HFF-Myc (cell line): ENCODE data around the gene RNF115.
A peak's percentile ranks its signal among the peaks of the same experiment; 100 is the strongest.
"Not testable (repeated sequence)": the region's sequence is repeated elsewhere in the genome, so short reads cannot be mapped to it uniquely, and the experiment has no call there.

Source experiments
- DNase-seq: peaks from one replicate; pipeline ENCODE4 v3.0.0-alpha.2; 2011; ENCODE audit warnings: low read depth; ENCODE audit errors: extremely low read depth
- H3K4me3 ChIP-seq: replicated peaks from 2 replicates; pipeline ENCODE4 v1.5.1; 2011; ENCODE audit warnings: low read depth, mild to moderate bottlenecking, control low read depth, low read length
- CTCF ChIP-seq: IDR thresholded peaks from 2 replicates; pipeline ENCODE4 v1.5.1; 2012; ENCODE audit warnings: mild to moderate bottlenecking, low read depth, low read length, control low read depth; ENCODE audit errors: missing control alignments

The RNF115 gene

GRCh38 chr1:145826030-145826429 lies 2.1 kb upstream of the RNF115 start:
- H3K4me3 ChIP-seq = no peak overlapping the region; the same call in 1 of the 2 replicates
- no peak for TF ChIP-seq CTCF
- DNase-seq = no peak

- TF ChIP-seq CTCF = no peak
- peak overlapping the region; percentile 98 for H3K4me3 ChIP-seq
- DNase-seq = no peak
Observed at GRCh38 chr1:145824499-145824842, 576 bp upstream of the RNF115 start.

GRCh38 chr1:145822779-145823331 lies 1.0 kb downstream of the RNF115 start:
- DNase-seq = not testable (repeated sequence)
- H3K4me3 ChIP-seq = 0 out of 2 replicates have a peak overlapping the region, but pooled peaks have one; percentile 22

GRCh38 chr1:145818095-145818494 lies 5.8 kb downstream of the RNF115 start:
- DNase-seq = peak; percentile 11

GRCh38 chr1:145812977-145813810 lies 10.7 kb downstream of the RNF115 start:
- DNase-seq = not testable (repeated sequence)

More at GRCh38 chr1:145818095-145818494, 5.8 kb downstream of the RNF115 start:
- H3K4me3 ChIP-seq = not testable (repeated sequence)

GRCh38 chr1:145806844-145807243 lies 17.1 kb downstream of the RNF115 start:
- no peak overlapping the region for H3K4me3 ChIP-seq
- TF ChIP-seq CTCF = no peak
- no peak for DNase-seq

More at GRCh38 chr1:145812977-145813810, 10.7 kb downstream of the RNF115 start:
- not testable (repeated sequence) for H3K4me3 ChIP-seq

GRCh38 chr1:145806408-145806807 lies 17.5 kb downstream of the RNF115 start:
- no peak for DNase-seq
- TF ChIP-seq CTCF = no peak
- H3K4me3 ChIP-seq = no peak overlapping the region

GRCh38 chr1:145805057-145805456 lies 18.8 kb downstream of the RNF115 start:
- DNase-seq = no peak
- TF ChIP-seq CTCF = no peak
- H3K4me3 ChIP-seq = no peak overlapping the region
